KBM-7 (cell line): ENCODE results near the gene STARD13.

ENCODE experiments used
- DNase-seq: peaks from one replicate; pipeline ENCODE4 v3.0.0-alpha.2; 2015
- in situ Hi-C: fragments of 300-500 bp; cut with MboI; formaldehyde crosslinking; loops from 2 replicates; pipeline ENCODE4 v1.14.3; 2020; ENCODE audit warnings: low sequenced_read_pairs, low pct_unique_long_range_greater_than_20kb, mixed read lengths

STARD13 gene

GRCh38 chr13:33285420-33286124, at the start of gene STARD13:
Gene STARD13 (minus strand): TSS chr13:33285755. CDS start chr13:33285638, 117 bp downstream.
- in situ Hi-C loops: no loop called here
- no peak for DNase-seq

- in situ Hi-C loops: no loop called here
Measured at GRCh38 chr13:33334831-33335230, 49.3 kb upstream of the STARD13 start.

GRCh38 chr13:33331962-33332361, 46.4 kb upstream of the STARD13 start:
- no peak for DNase-seq
- in situ Hi-C loops: no loop called here

More at GRCh38 chr13:33334831-33335230, 49.3 kb upstream of the STARD13 start:
- no peak for DNase-seq

- in situ Hi-C loops: no loop called here
- no peak for DNase-seq
Measured at GRCh38 chr13:33330483-33330882, 44.9 kb upstream of the STARD13 start.

GRCh38 chr13:33328701-33329100, 43.1 kb upstream of the STARD13 start:
- DNase-seq: no peak
- in situ Hi-C loops: no loop called here

GRCh38 chr13:33326723-33327122, 41.2 kb upstream of the STARD13 start:
- in situ Hi-C loops: no loop called here
- no peak for DNase-seq

- in situ Hi-C loops: no loop called here
- no peak for DNase-seq
Measured at GRCh38 chr13:33326246-33326645, 40.7 kb upstream of the STARD13 start.

- in situ Hi-C loops: no loop called here
- DNase-seq: no peak
Measured at GRCh38 chr13:33323801-33324510, 38.4 kb upstream of the STARD13 start.

- DNase-seq: no peak
- in situ Hi-C loops: no loop called here
Measured at GRCh38 chr13:33322965-33323668, 37.6 kb upstream of the STARD13 start.

- in situ Hi-C loops: no loop called here
- DNase-seq: no peak
Measured at GRCh38 chr13:33322543-33322809, 36.9 kb upstream of the STARD13 start.

- no peak for DNase-seq
- in situ Hi-C loops: no loop called here
Measured at GRCh38 chr13:33321686-33322542, 36.4 kb upstream of the STARD13 start.

- DNase-seq: no peak
- in situ Hi-C loops: no loop called here
Measured at GRCh38 chr13:33319859-33320258, 34.3 kb upstream of the STARD13 start.

- no peak for DNase-seq
- in situ Hi-C loops: no loop called here
Measured at GRCh38 chr13:33318744-33319143, 33.2 kb upstream of the STARD13 start.

- DNase-seq: no peak
- in situ Hi-C loops: no loop called here
Measured at GRCh38 chr13:33318037-33318436, 32.5 kb upstream of the STARD13 start.

- no peak for DNase-seq
- in situ Hi-C loops: no loop called here
Measured at GRCh38 chr13:33316890-33317289, 31.3 kb upstream of the STARD13 start.

- in situ Hi-C loops: no loop called here
- no peak for DNase-seq
Measured at GRCh38 chr13:33313504-33313903, 27.9 kb upstream of the STARD13 start.

- no peak for DNase-seq
Measured at GRCh38 chr13:33312861-33313212, 27.3 kb upstream of the STARD13 start.

GRCh38 chr13:33312150-33312860, 26.8 kb upstream of the STARD13 start:
- in situ Hi-C loops: no loop called here
- no peak for DNase-seq

More at GRCh38 chr13:33312861-33313212, 27.3 kb upstream of the STARD13 start:
- in situ Hi-C loops: no loop called here

GRCh38 chr13:33311040-33311439, 25.5 kb upstream of the STARD13 start:
- no peak for DNase-seq
- in situ Hi-C loops: no loop called here
